BJ (cell line): ENCODE results near the gene GDF15. TPM values are rescaled to one million over a fixed set of nuclear protein-coding genes. Genes with fewer than 3 reads are reported as not detected.

ENCODE experiments used
- CTCF ChIA-PET: fragments of 350-600 bp; formaldehyde crosslinking; extraction: SDS; loops from one replicate; lab custom pipeline; 2021; ENCODE audit warnings: antibody characterized with exemption, inconsistent platforms; lab: Yijun Ruan, JAX
- POLR2A ChIA-PET: fragments of 300-600 bp; sonication (Branson Sonifier 250); formaldehyde crosslinking; extraction: SDS; loops from one replicate; lab custom pipeline; 2021; ENCODE audit warnings: antibody characterized with exemption; lab: Charles Lee
- DNase-seq: peaks from one replicate; pipeline ENCODE4 v3.0.0-alpha.2; 2011; ENCODE audit warnings: low read depth
- H3K27me3 ChIP-seq: 2 replicates; pipeline ENCODE4 v1.6.0; 2011; ENCODE audit warnings: low read length; ENCODE audit not compliant: control insufficient read depth, insufficient read depth
- H3K36me3 ChIP-seq: 2 replicates; pipeline ENCODE4 v1.5.1; 2011; ENCODE audit warnings: low read length; ENCODE audit not compliant: control insufficient read depth, insufficient read depth
- H3K4me3 ChIP-seq: 2 replicates; pipeline ENCODE4 v1.5.1; 2011; ENCODE audit warnings: low read depth, mild to moderate bottlenecking, control low read depth, low read length
- polyA plus RNA-seq: library from polyadenylated mRNA; depleted of rRNA; stranded (reverse); fragments of >200 nt; gene quantifications from 2 replicates; pipeline ENCODE4 v1.2.3, GENCODE V29; 2011; rRNA removed
- small RNA-seq: library from RNA; depleted of rRNA; stranded (forward); fragments of <200 nt; gene quantifications from one replicate; pipeline ENCODE3, GENCODE V24; 2012; ENCODE audit warnings: low replicate concordance, low read depth; ENCODE audit not compliant: insufficient read length
- TF ChIP-seq, protein P1 (sequence below): IDR thresholded peaks from 2 replicates; pipeline ENCODE4 v1.5.1; 2011; ENCODE audit warnings: low read depth, mild to moderate bottlenecking, control low read depth, inconsistent platforms, low read length, moderate library complexity; ENCODE audit not compliant: insufficient read depth

The GDF15 gene
- polyA plus RNA-seq, 1 experiment, result 30.8 TPM

- CTCF ChIA-PET, result no interaction called here
- POLR2A ChIA-PET, result interaction anchor here (1.0 kb wide), 1 partner anchor 20 kb away, joined by 3 read pairs; no protein-coding TSS in a partner anchor
- H3K36me3 ChIP-seq, result peaks cover 13% of the 10 kb centered on the region
These were observed 50.9 kb downstream of the GDF15 start for GRCh38 chr19:18436671-18437490.

GRCh38 chr19:18437491-18438330, 51.8 kb downstream of the GDF15 start, which contains the start of gene ISYNA1:
Gene ISYNA1 (minus strand): TSS chr19:18438133. CDS start chr19:18437979, 154 bp downstream.
- TF ChIP-seq, protein P1, sequence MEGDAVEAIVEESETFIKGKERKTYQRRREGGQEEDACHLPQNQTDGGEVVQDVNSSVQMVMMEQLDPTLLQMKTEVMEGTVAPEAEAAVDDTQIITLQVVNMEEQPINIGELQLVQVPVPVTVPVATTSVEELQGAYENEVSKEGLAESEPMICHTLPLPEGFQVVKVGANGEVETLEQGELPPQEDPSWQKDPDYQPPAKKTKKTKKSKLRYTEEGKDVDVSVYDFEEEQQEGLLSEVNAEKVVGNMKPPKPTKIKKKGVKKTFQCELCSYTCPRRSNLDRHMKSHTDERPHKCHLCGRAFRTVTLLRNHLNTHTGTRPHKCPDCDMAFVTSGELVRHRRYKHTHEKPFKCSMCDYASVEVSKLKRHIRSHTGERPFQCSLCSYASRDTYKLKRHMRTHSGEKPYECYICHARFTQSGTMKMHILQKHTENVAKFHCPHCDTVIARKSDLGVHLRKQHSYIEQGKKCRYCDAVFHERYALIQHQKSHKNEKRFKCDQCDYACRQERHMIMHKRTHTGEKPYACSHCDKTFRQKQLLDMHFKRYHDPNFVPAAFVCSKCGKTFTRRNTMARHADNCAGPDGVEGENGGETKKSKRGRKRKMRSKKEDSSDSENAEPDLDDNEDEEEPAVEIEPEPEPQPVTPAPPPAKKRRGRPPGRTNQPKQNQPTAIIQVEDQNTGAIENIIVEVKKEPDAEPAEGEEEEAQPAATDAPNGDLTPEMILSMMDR, result no peak; the same call in 1 of the 2 replicates
- DNase-seq, result no peak
- peak within 1 kb of the TSS; percentile 65 for H3K4me3 ChIP-seq
- peaks cover 12% of the 10 kb centered on the region for H3K36me3 ChIP-seq
- no peaks in the 10 kb centered on the region for H3K27me3 ChIP-seq
- ChIA-PET CTCF (no interaction called here), POLR2A (interaction anchor here (1.0 kb wide), 1 partner anchor 21 kb away, joined by 3 read pairs; no protein-coding TSS in a partner anchor)

More at GRCh38 chr19:18436671-18437490, 50.9 kb downstream of the GDF15 start:
- H3K4me3 ChIP-seq, result peak overlapping the region; percentile 65
- TF ChIP-seq, protein P1, result peak; percentile 21; the same call in 1 of the 2 replicates
- DNase-seq, result no peak
- H3K27me3 ChIP-seq, result no peaks in the 10 kb centered on the region

GRCh38 chr19:18438331-18439024, 52.5 kb downstream of the GDF15 start:
- POLR2A ChIA-PET, result no interaction called here
- DNase-seq, result no peak
- Histone ChIP-seq H3K27me3 (no peaks in the 10 kb centered on the region), H3K4me3 (peak overlapping the region; percentile 65), H3K36me3 (peaks cover 13% of the 10 kb centered on the region)
- TF ChIP-seq, protein P1, result no peak
- CTCF ChIA-PET, result interaction anchor here (1.3 to 3.3 kb wide), 3 partner anchors 12 to 27 kb away, joined by 3 to 19 read pairs (median 5); no protein-coding TSS in a partner anchor

Small RNA genes within 50 kb of the gene (small RNA-seq; reads per million reads assigned to genes)
- gene MIR3189, result 0.63 reads per million

Other genes starting within 250 kb of the GDF15 start
- gene PIK3R2, start 233.0 kb upstream of the GDF15 start, polyA plus RNA-seq, result 9.4 and 17.4 TPM in 2 replicates
- gene IFI30, start 212.3 kb upstream of the GDF15 start, polyA plus RNA-seq, result 11.1 and 14.5 TPM in 2 replicates
- gene MPV17L2, start 192.9 kb upstream of the GDF15 start, polyA plus RNA-seq, result 13.3 and 25.0 TPM in 2 replicates
- gene RAB3A, start 182.1 kb upstream of the GDF15 start, polyA plus RNA-seq, result 1.4 and 2.0 TPM in 2 replicates
- 0.06 and 0.12 TPM in 2 replicates for gene PDE4C, start 159.7 kb upstream of the GDF15 start, polyA plus RNA-seq
- gene IQCN, start 111.7 kb upstream of the GDF15 start, polyA plus RNA-seq, result 0.82 and 1.5 TPM in 2 replicates
- gene JUND, start 104.5 kb upstream of the GDF15 start, polyA plus RNA-seq, result 92.0 and 124 TPM in 2 replicates
- 94.7 and 99.8 TPM in 2 replicates for gene LSM4, start 63.1 kb upstream of the GDF15 start, polyA plus RNA-seq
- 30.7 and 32.2 TPM in 2 replicates for gene PGPEP1, start 45.6 kb upstream of the GDF15 start, polyA plus RNA-seq
- gene LRRC25, start 11.5 kb downstream of the GDF15 start, polyA plus RNA-seq, result 0.06 TPM in 1 of 2 replicates, not detected in the other
- 16.3 and 24.1 TPM in 2 replicates for gene SSBP4, start 33.2 kb downstream of the GDF15 start, polyA plus RNA-seq
- 13.5 and 27.0 TPM in 2 replicates for gene ISYNA1, start 52.0 kb downstream of the GDF15 start, polyA plus RNA-seq
- 4.4 and 10.2 TPM in 2 replicates for gene ELL, start 135.9 kb downstream of the GDF15 start, polyA plus RNA-seq
- gene FKBP8, start 157.4 kb downstream of the GDF15 start, polyA plus RNA-seq, result 168 and 280 TPM in 2 replicates
- 100 and 163 TPM in 2 replicates for gene KXD1, start 171.7 kb downstream of the GDF15 start, polyA plus RNA-seq
- gene UBA52, start 185.7 kb downstream of the GDF15 start, polyA plus RNA-seq, result 2,336 and 2,472 TPM in 2 replicates
- 22.4 and 24.3 TPM in 2 replicates for gene REX1BD, start 202.6 kb downstream of the GDF15 start, polyA plus RNA-seq
- 5.6 and 6.6 TPM in 2 replicates for gene CRLF1, start 220.6 kb downstream of the GDF15 start, polyA plus RNA-seq
- gene TMEM59L, start 226.7 kb downstream of the GDF15 start, polyA plus RNA-seq, result 0.69 and 1.6 TPM in 2 replicates